Ovary (tissue), 3 donors: ENCODE measurements around the gene OPCML.

ENCODE experiments used
- EP300 ChIP-seq: sonication (generic); formaldehyde crosslinking; IDR thresholded peaks from one replicate; pipeline ENCODE4 v1.6.1; 2017; ENCODE audit warnings: antibody characterized with exemption
- TF ChIP-seq, protein P1 (sequence below), 3 donors: fragments of 450-650 bp in 2 of 3; fragments of 200-600 bp in 1 of 3; IDR thresholded peaks; one replicate each; pipeline versions ENCODE4 v1.5.1 to v1.8.0; 2016 to 2022; ENCODE audit warnings: antibody characterized with exemption in 3 of 3, mild to moderate bottlenecking in 1 of 3
- donor health status: DM: no; HTN: no; CAD: no.

GRCh38 chr11:132803436-132803835 is 728.9 kb downstream of the OPCML start:
- TF ChIP-seq, protein P1, sequence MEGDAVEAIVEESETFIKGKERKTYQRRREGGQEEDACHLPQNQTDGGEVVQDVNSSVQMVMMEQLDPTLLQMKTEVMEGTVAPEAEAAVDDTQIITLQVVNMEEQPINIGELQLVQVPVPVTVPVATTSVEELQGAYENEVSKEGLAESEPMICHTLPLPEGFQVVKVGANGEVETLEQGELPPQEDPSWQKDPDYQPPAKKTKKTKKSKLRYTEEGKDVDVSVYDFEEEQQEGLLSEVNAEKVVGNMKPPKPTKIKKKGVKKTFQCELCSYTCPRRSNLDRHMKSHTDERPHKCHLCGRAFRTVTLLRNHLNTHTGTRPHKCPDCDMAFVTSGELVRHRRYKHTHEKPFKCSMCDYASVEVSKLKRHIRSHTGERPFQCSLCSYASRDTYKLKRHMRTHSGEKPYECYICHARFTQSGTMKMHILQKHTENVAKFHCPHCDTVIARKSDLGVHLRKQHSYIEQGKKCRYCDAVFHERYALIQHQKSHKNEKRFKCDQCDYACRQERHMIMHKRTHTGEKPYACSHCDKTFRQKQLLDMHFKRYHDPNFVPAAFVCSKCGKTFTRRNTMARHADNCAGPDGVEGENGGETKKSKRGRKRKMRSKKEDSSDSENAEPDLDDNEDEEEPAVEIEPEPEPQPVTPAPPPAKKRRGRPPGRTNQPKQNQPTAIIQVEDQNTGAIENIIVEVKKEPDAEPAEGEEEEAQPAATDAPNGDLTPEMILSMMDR (IDR thresholded peaks at IDR 0.05) = no peak
- no peak for TF ChIP-seq EP300
